Measurements from ENCODE around the gene LIAS.
A peak's percentile ranks its signal among the peaks of the same experiment; 100 is the strongest.
"Not testable (repeated sequence)": the region's sequence is repeated elsewhere in the genome, so short reads cannot be mapped to it uniquely, and the experiment has no call there.

The LIAS gene

GRCh38 chr4:39453738-39454137 lies 5.1 kb upstream of the LIAS start:
- DNase-seq = no peak

- no peak for DNase-seq
Measured at GRCh38 chr4:39455486-39455885, 3.4 kb upstream of the LIAS start.

GRCh38 chr4:39456946-39457763 lies 1.7 kb upstream of the LIAS start:
- no peak for DNase-seq

GRCh38 chr4:39458161-39458504 lies 723 bp upstream of the LIAS start:
- not testable (repeated sequence) for DNase-seq

- peak; percentile 21 to 48 (median 33) for DNase-seq
Measured at GRCh38 chr4:39464886-39465501, 6.1 kb downstream of the LIAS start.

GRCh38 chr4:39466747-39467146 lies 7.9 kb downstream of the LIAS start:
- DNase-seq = no peak

- DNase-seq = no peak
Measured at GRCh38 chr4:39467464-39467863, 8.6 kb downstream of the LIAS start.

- DNase-seq = peak; percentile 75 to 93 (median 92)
Measured at GRCh38 chr4:39469429-39470077, 10.7 kb downstream of the LIAS start.

GRCh38 chr4:39470402-39470801 lies 11.5 kb downstream of the LIAS start:
- no peak for DNase-seq

GRCh38 chr4:39472396-39472795 lies 13.5 kb downstream of the LIAS start:
- DNase-seq = no peak

GRCh38 chr4:39476187-39476895 lies 17.5 kb downstream of the LIAS start:
- no peak for DNase-seq

- DNase-seq = no peak
Measured at GRCh38 chr4:39480251-39480650, 21.4 kb downstream of the LIAS start.

- DNase-seq = peak; percentile 35 to 47 (median 44)
Measured at GRCh38 chr4:39480902-39481695, 22.2 kb downstream of the LIAS start.

- peak; percentile 43 to 74 (median 63) for DNase-seq
Measured at GRCh38 chr4:39484582-39485272, 25.9 kb downstream of the LIAS start.

GRCh38 chr4:39486221-39486804 lies 27.5 kb downstream of the LIAS start:
- peak; percentile 24 to 44 (median 27) for DNase-seq

GRCh38 chr4:39490322-39490721 lies 31.5 kb downstream of the LIAS start:
- no peak for DNase-seq

- DNase-seq = no peak
Measured at GRCh38 chr4:39494354-39494753, 35.5 kb downstream of the LIAS start.

- DNase-seq = no peak
Measured at GRCh38 chr4:39495446-39496213, 36.8 kb downstream of the LIAS start.

- no peak for DNase-seq
Measured at GRCh38 chr4:39497909-39498726, 39.3 kb downstream of the LIAS start.

- DNase-seq = no peak
Measured at GRCh38 chr4:39498727-39499020, 39.8 kb downstream of the LIAS start.
